Peyer's patch (tissue), 4 donors: ENCODE measurements around the gene CACUL1. TPM values are rescaled to one million over a fixed set of nuclear protein-coding genes. Genes with fewer than 3 reads are reported as not detected.

Experiments
- DNase-seq, 3 donors: peaks; one replicate each; pipeline ENCODE4 v3.0.0-alpha.2; 2017 to 2019
- H3K27ac ChIP-seq, 4 donors: fragments of 200-600 bp; sonication (generic); one replicate each; pipeline ENCODE4 v1.5.1; 2016 to 2019
- H3K27me3 ChIP-seq, 2 donors: fragments of 200-600 bp; sonication (generic); one replicate each; pipeline ENCODE4 v1.5.1; 2019
- H3K36me3 ChIP-seq, 3 donors: fragments of 200-600 bp; sonication (generic); one replicate each; pipeline ENCODE4 v1.5.1; 2016 to 2019
- H3K4me1 ChIP-seq, 4 donors: fragments of 200-600 bp; sonication (generic); one replicate each; pipeline ENCODE4 v1.5.1; 2016 to 2019
- H3K4me3 ChIP-seq, 4 donors: fragments of 200-600 bp; sonication (generic); 1 replicate in 3 of 4; 2 replicates in 1 of 4; pipeline ENCODE4 v1.5.1; 2016 to 2019; ENCODE audit warnings: mild to moderate bottlenecking in 1 of 4
- H3K9me3 ChIP-seq, 4 donors: fragments of 200-600 bp; sonication (generic); one replicate each; pipeline ENCODE4 v1.5.1; 2016 to 2019; ENCODE audit warnings: mild to moderate bottlenecking in 1 of 4
- CTCF ChIP-seq, 6 experiments: fragments of 450-650 bp in 4 of 6; fragments of 200-600 bp in 2 of 6; sonication (generic) in 1 of 6; IDR thresholded peaks; one replicate each; pipeline ENCODE4 v1.5.1; 2017 to 2019; ENCODE audit warnings: antibody characterized with exemption in 6 of 6, mild to moderate bottlenecking in 3 of 6, moderate library complexity in 1 of 6
- POLR2A ChIP-seq, 2 donors: fragments of 450-650 bp; IDR thresholded peaks; one replicate each; pipeline ENCODE4 v1.5.1; 2017; ENCODE audit warnings: antibody characterized with exemption in 2 of 2, mild to moderate bottlenecking in 2 of 2, moderate library complexity in 2 of 2
- total RNA-seq, 4 donors: library from RNA; depleted of rRNA; stranded (reverse); fragments of >200 nt; gene quantifications; one replicate each; pipeline ENCODE4 v1.1.0, GENCODE V29; 2016

CACUL1 gene
- total RNA-seq, 4 donors from 2014 or later = 20.6 to 42.6 (median 33.1) TPM

DNA sequence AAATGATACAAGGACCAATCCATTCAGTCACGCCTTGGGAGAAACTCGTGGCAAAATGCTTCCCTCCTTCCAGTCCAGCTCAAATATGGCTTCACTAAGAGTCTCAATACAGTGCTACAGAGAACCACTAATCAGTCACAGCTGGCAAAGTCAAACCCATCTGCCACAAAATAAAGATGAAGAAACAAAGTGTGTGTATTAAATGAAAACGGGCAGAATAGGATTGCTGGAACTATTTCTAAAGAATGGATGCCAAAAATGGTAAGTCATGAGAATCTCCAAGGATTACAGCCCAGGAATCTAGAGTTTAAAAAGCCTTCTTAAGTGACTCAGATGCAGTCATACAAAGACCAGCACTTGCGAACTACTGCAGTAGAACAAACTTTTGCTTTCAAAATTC is 61.9 kb downstream of the CACUL1 start:
- H3K9me3 ChIP-seq = no peaks in the 10 kb centered on the region
- no peak overlapping the region for H3K4me3 ChIP-seq
- no peaks in the 10 kb centered on the region for H3K4me1 ChIP-seq
- no peak for DNase-seq
- no peak overlapping the region for H3K27ac ChIP-seq
- H3K36me3 ChIP-seq = peaks cover 0 to 16% (median 0%) of the 10 kb centered on the region in 3 donors
- TF ChIP-seq POLR2A (IDR thresholded peaks at IDR 0.05) (no peak), CTCF (IDR thresholded peaks at IDR 0.05) (no peak)
- H3K27me3 ChIP-seq = no peaks in the 10 kb centered on the region

DNA sequence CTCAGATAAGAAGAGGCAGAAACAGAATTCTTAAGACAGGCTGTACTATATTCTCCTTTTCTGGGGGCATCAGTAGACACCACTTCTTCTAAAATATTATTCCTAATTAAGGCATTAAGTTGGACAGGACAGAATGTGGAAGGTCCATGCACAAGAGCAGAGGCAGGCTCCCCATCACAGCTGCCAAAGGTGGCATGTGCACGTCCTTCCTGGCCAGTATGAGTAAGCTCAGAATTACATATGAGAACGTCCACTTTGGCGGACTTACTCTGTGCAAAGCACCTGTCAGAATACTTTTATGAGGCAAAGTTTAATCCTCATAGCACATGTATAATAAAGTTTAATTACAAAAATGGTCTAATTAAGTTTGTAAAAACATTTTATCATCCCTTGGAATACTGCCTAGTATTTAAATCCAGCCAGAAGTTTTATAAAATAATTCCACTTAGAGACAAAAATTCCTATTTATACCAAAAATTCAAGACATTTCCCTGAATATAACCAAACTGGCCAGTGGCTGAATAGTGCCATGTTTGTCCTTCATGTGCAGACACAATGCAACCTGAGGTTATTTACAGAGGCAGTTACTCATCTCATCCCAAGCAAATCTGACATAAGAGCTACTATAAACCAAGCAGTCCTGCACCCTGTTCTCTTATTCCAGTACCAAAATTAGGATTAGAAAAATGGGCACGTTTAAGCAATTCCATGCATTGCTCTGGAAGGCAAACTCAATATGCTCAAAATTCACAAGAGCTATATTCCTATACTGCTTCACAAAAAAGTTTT is 65.5 kb downstream of the CACUL1 start:
- Histone ChIP-seq H3K4me3 (no peak overlapping the region), H3K27me3 (no peaks in the 10 kb centered on the region), H3K27ac (no peak overlapping the region), H3K9me3 (no peaks in the 10 kb centered on the region), H3K4me1 (no peaks in the 10 kb centered on the region), H3K36me3 (peaks cover 0 to 41% (median 0%) of the 10 kb centered on the region in 3 donors)
- no peak for DNase-seq
- TF ChIP-seq POLR2A (IDR thresholded peaks at IDR 0.05) = no peak
- no peak for TF ChIP-seq CTCF (IDR thresholded peaks at IDR 0.05)

- H3K36me3 ChIP-seq = peaks cover 0 to 48% (median 0%) of the 10 kb centered on the region in 3 donors
- no peak for TF ChIP-seq POLR2A (IDR thresholded peaks at IDR 0.05)
- TF ChIP-seq CTCF (IDR thresholded peaks at IDR 0.05) = no peak
- H3K4me1 ChIP-seq = no peaks in the 10 kb centered on the region
- no peak overlapping the region for H3K4me3 ChIP-seq
- no peak overlapping the region for H3K27ac ChIP-seq
- H3K9me3 ChIP-seq = no peaks in the 10 kb centered on the region
- H3K27me3 ChIP-seq = no peaks in the 10 kb centered on the region
- no peak for DNase-seq
These were observed 67.3 kb downstream of the CACUL1 start for GRCh38 chr10:118687472-118687871.

- Histone ChIP-seq H3K4me3 (no peak overlapping the region), H3K9me3 (no peaks in the 10 kb centered on the region), H3K27me3 (no peaks in the 10 kb centered on the region), H3K36me3 (peaks cover 0 to 37% (median 0%) of the 10 kb centered on the region in 3 donors), H3K27ac (no peak overlapping the region), H3K4me1 (no peaks in the 10 kb centered on the region)
- TF ChIP-seq POLR2A (IDR thresholded peaks at IDR 0.05) (no peak), CTCF (IDR thresholded peaks at IDR 0.05) (no peak)
- no peak for DNase-seq
These were observed 72.2 kb downstream of the CACUL1 start for GRCh38 chr10:118682533-118682932.

- H3K9me3 ChIP-seq = no peaks in the 10 kb centered on the region
- H3K27me3 ChIP-seq = no peaks in the 10 kb centered on the region
- peaks cover 0 to 21% (median 0%) of the 10 kb centered on the region in 3 donors for H3K36me3 ChIP-seq
- DNase-seq = no peak
- no peak overlapping the region for H3K27ac ChIP-seq
- H3K4me3 ChIP-seq = no peak overlapping the region
- H3K4me1 ChIP-seq = no peaks in the 10 kb centered on the region
- TF ChIP-seq CTCF (IDR thresholded peaks at IDR 0.05) (no peak), POLR2A (IDR thresholded peaks at IDR 0.05) (no peak)
These were observed 74.6 kb downstream of the CACUL1 start for GRCh38 chr10:118680197-118680596.
